CD14-positive monocyte (primary cell): ENCODE measurements around the gene TAS2R46. TPM values are rescaled to one million over a fixed set of nuclear protein-coding genes. Genes with fewer than 3 reads are reported as not detected.

Experiments
- DNase-seq, 3 donors: peaks; one replicate each; pipeline ENCODE4 v3.0.0-alpha.2; 2011 to 2022
- H2AFZ ChIP-seq: 2 replicates; pipeline ENCODE4 v1.6.0; 2012; ENCODE audit warnings: mild to moderate bottlenecking, low read depth, low read length, inconsistent platforms; ENCODE audit not compliant: insufficient read depth, poor library complexity, severe bottlenecking
- H3K27ac ChIP-seq, 2 donors: 1 replicate in 1 of 2; 2 replicates in 1 of 2; pipeline ENCODE4 v1.5.1; 2012 to 2013; ENCODE audit warnings: low read length in 2 of 2, control low read depth in 1 of 2, inconsistent platforms in 1 of 2, low read depth in 1 of 2, mild to moderate bottlenecking in 1 of 2
- H3K27me3 ChIP-seq, 2 donors: one replicate each; pipeline versions ENCODE4 v1.6.0 to v1.6.1; 2011 to 2013; ENCODE audit warnings: low read length in 2 of 2; ENCODE audit not compliant: control insufficient read depth in 2 of 2, insufficient read depth in 2 of 2
- H3K36me3 ChIP-seq, 2 donors: replicated peaks in 1 of 2; 1 replicate in 1 of 2; 2 replicates in 1 of 2; pipeline versions ENCODE4 v1.5.1 to v1.6.1; 2012 to 2013; ENCODE audit warnings: low read length in 2 of 2, control low read depth in 1 of 2, inconsistent platforms in 1 of 2, mild to moderate bottlenecking in 1 of 2; ENCODE audit not compliant: insufficient read depth in 2 of 2, control insufficient read depth in 1 of 2
- H3K4me1 ChIP-seq, 2 donors: 1 replicate in 1 of 2; 2 replicates in 1 of 2; pipeline versions ENCODE4 v1.5.1 to v1.6.1; 2012 to 2013; ENCODE audit warnings: low read length in 2 of 2, control low read depth in 1 of 2, inconsistent platforms in 1 of 2, mild to moderate bottlenecking in 1 of 2, moderate library complexity in 1 of 2; ENCODE audit not compliant: insufficient read depth in 2 of 2, control insufficient read depth in 1 of 2
- H3K4me2 ChIP-seq: replicated peaks from 2 replicates; pipeline ENCODE3; 2012; ENCODE audit warnings: low read length, moderate library complexity, mild to moderate bottlenecking; ENCODE audit not compliant: poor library complexity, severe bottlenecking; ENCODE audit errors: extremely low read depth
- H3K4me3 ChIP-seq, 3 experiments: fragments of 200-600 bp in 1 of 3; sonication (generic) in 1 of 3; replicated peaks in 1 of 3; 1 replicate in 2 of 3; 2 replicates in 1 of 3; pipeline ENCODE4 v1.5.1; 2011 to 2013; ENCODE audit warnings: low read length in 3 of 3, mild to moderate bottlenecking in 3 of 3, control low read depth in 2 of 3, low read depth in 2 of 3, inconsistent platforms in 1 of 3, moderate library complexity in 1 of 3
- H3K79me2 ChIP-seq: 2 replicates; pipeline ENCODE4 v1.6.0; 2012; ENCODE audit warnings: mild to moderate bottlenecking, control low read depth, inconsistent platforms, low read length, moderate library complexity; ENCODE audit not compliant: insufficient read depth
- H3K9ac ChIP-seq: 2 replicates; pipeline ENCODE4 v1.6.0; 2017; ENCODE audit warnings: low read length, mild to moderate bottlenecking; ENCODE audit not compliant: insufficient read depth, poor library complexity, severe bottlenecking
- H3K9me3 ChIP-seq, 2 donors: replicated peaks in 1 of 2; 1 replicate in 1 of 2; 2 replicates in 1 of 2; pipeline versions ENCODE4 v1.5.1 to v1.6.1; 2012 to 2013; ENCODE audit warnings: low read length in 2 of 2, control low read depth in 1 of 2; ENCODE audit not compliant: control insufficient read depth in 1 of 2, insufficient read depth in 1 of 2
- H4K20me1 ChIP-seq: 2 replicates; pipeline ENCODE4 v1.6.0; 2012; ENCODE audit warnings: mild to moderate bottlenecking, low read length, control low read depth, moderate library complexity; ENCODE audit not compliant: insufficient read depth
- H3K27ac Mint-ChIP-seq, 7 donors: one replicate each; pipeline ENCODE4 v1.8.0; 2020; ENCODE audit warnings: mild to moderate bottlenecking in 7 of 7, mixed read lengths in 7 of 7, moderate library complexity in 6 of 7, inconsistent platforms in 2 of 7
- H3K27me3 Mint-ChIP-seq, 3 donors: one replicate each; pipeline ENCODE4 v1.8.0; 2021 to 2022; ENCODE audit warnings: low read depth in 3 of 3, mild to moderate bottlenecking in 3 of 3, mixed read lengths in 3 of 3, moderate library complexity in 3 of 3, inconsistent platforms in 1 of 3
- H3K36me3 Mint-ChIP-seq, 2 donors: one replicate each; pipeline ENCODE4 v1.8.0; 2020; ENCODE audit warnings: mixed read lengths in 2 of 2, inconsistent platforms in 1 of 2, mild to moderate bottlenecking in 1 of 2
- H3K4me1 Mint-ChIP-seq: one replicate; pipeline ENCODE4 v1.8.0; 2020; ENCODE audit warnings: mild to moderate bottlenecking, mixed read lengths
- H3K4me3 Mint-ChIP-seq, 2 donors: one replicate each; pipeline ENCODE4 v1.8.0; 2020; ENCODE audit warnings: mild to moderate bottlenecking in 2 of 2, mixed read lengths in 2 of 2, moderate library complexity in 1 of 2
- H3K9me3 Mint-ChIP-seq, 7 donors: one replicate each; pipeline ENCODE4 v1.8.0; 2020 to 2022; ENCODE audit warnings: mixed read lengths in 7 of 7, mild to moderate bottlenecking in 6 of 7, moderate library complexity in 6 of 7, inconsistent platforms in 2 of 7
- CTCF ChIP-seq: fragments of 200-600 bp; IDR thresholded peaks from one replicate; pipeline ENCODE4 v1.8.0; 2022; ENCODE audit warnings: antibody characterized with exemption, mild to moderate bottlenecking
- WGBS: methylation state at CpG from one replicate; pipeline ENCODE4 v1.1.5; 2013; ENCODE audit warnings: missing lambda C conversion rate; ENCODE audit not compliant: insufficient coverage; 5-methylcytosine and 5-hydroxymethylcytosine counted together
- intact Hi-C, 2 donors: fragments of 100-400 bp; cut with micrococcal nuclease; formaldehyde crosslinking; loops; one replicate each; pipeline versions ENCODE4 v1.15.0 to v1.15.1; 2023
- polyA plus RNA-seq, 3 donors: library from polyadenylated mRNA; depleted of rRNA in 1 of 3; unstranded in 2 of 3; stranded (reverse) in 1 of 3; fragments of 300-500 nt in 2 of 3; fragments of >200 nt in 1 of 3; fragmentation: Illumina TruSeq in 2 of 3; gene quantifications; 1 replicate in 2 of 3; 2 replicates in 1 of 3; pipeline ENCODE4 v1.2.3, GENCODE V29; 2012 to 2021

Gene TAS2R46
- polyA plus RNA-seq, 3 donors: 0.36 TPM; not detected in 2

GRCh38 chr12:11078246-11078645 is 16.2 kb upstream of the TAS2R46 start:
- TF ChIP-seq CTCF: no peak
- H3K4me3 Mint-ChIP-seq: no peak overlapping the region
- Histone ChIP-seq H3K79me2 (no peaks in the 10 kb centered on the region), H2AFZ (no peak overlapping the region), H3K9me3 (peaks cover 0 to 4% of the 10 kb centered on the region in 2 donors), H3K27me3 (no peaks in the 10 kb centered on the region), H3K4me3 (no peak overlapping the region), H3K27ac (no peak overlapping the region), H3K9ac (no peak overlapping the region), H4K20me1 (no peaks in the 10 kb centered on the region), H3K36me3 (no peaks in the 10 kb centered on the region), H3K4me2 (no peak overlapping the region), H3K4me1 (no peaks in the 10 kb centered on the region)
- H3K27ac Mint-ChIP-seq: no peak overlapping the region
- peaks cover 0 to 5% (median 4%) of the 10 kb centered on the region in 7 donors for H3K9me3 Mint-ChIP-seq
- peaks cover 3 to 6% of the 10 kb centered on the region in 2 donors for H3K36me3 Mint-ChIP-seq
- no CpG with 5 or more reads among the region's 1 CpG for WGBS
- DNase-seq: no peak
- no peaks in the 10 kb centered on the region for H3K4me1 Mint-ChIP-seq
- H3K27me3 Mint-ChIP-seq: no peaks in the 10 kb centered on the region
- intact Hi-C loops: no loop called here

- DNase-seq: no peak
- Histone ChIP-seq H2AFZ (no peak overlapping the region), H3K79me2 (no peaks in the 10 kb centered on the region), H4K20me1 (no peaks in the 10 kb centered on the region), H3K4me2 (no peak overlapping the region), H3K9ac (no peak overlapping the region), H3K27me3 (no peaks in the 10 kb centered on the region), H3K36me3 (no peaks in the 10 kb centered on the region), H3K9me3 (no peaks in the 10 kb centered on the region), H3K4me3 (no peak overlapping the region), H3K4me1 (no peaks in the 10 kb centered on the region), H3K27ac (no peak overlapping the region)
- Mint-ChIP-seq H3K9me3 (peaks cover 0 to 6% (median 0%) of the 10 kb centered on the region in 7 donors), H3K36me3 (peaks cover 7 to 8% of the 10 kb centered on the region in 2 donors), H3K4me3 (no peak overlapping the region), H3K27ac (no peak overlapping the region), H3K4me1 (no peaks in the 10 kb centered on the region), H3K27me3 (no peaks in the 10 kb centered on the region)
- intact Hi-C loops: no loop called here
- no peak for TF ChIP-seq CTCF
- WGBS: no CpG with 5 or more reads among the region's 3 CpGs
Measured at GRCh38 chr12:11075642-11076041, 13.5 kb upstream of the TAS2R46 start.
